Adrenal gland (tissue), 12 donors: ENCODE results near the gene NXN. TPM values are rescaled to one million over a fixed set of nuclear protein-coding genes. Genes with fewer than 3 reads are reported as not detected.
A peak's percentile ranks its signal among the peaks of the same experiment; 100 is the strongest.
"Not testable (repeated sequence)": the region's sequence is repeated elsewhere in the genome, so short reads cannot be mapped to it uniquely, and the experiment has no call there.

Experiments
- DNase-seq, 7 donors: peaks; one replicate each; pipeline ENCODE4 v3.0.0-alpha.2; 2019 to 2020
- H3K27ac ChIP-seq, 5 donors: fragments of 200-600 bp; sonication (generic) in 4 of 5; 1 replicate in 3 of 5; 2 replicates in 2 of 5; pipeline versions ENCODE4 v1.5.1 to v1.8.0; 2016 to 2020; ENCODE audit warnings: mild to moderate bottlenecking in 1 of 5
- H3K27me3 ChIP-seq: fragments of 200-600 bp; 2 replicates; pipeline ENCODE4 v1.8.0; 2021
- H3K36me3 ChIP-seq, 2 donors: fragments of 200-600 bp; replicated peaks in 1 of 2; 1 replicate in 1 of 2; 2 replicates in 1 of 2; pipeline versions ENCODE4 v1.5.1 to v1.8.0; 2018 to 2022
- H3K4me1 ChIP-seq, 2 donors: fragments of 200-600 bp; replicated peaks in 1 of 2; 1 replicate in 1 of 2; 2 replicates in 1 of 2; pipeline versions ENCODE4 v1.5.1 to v1.8.0; 2018 to 2021
- H3K4me3 ChIP-seq, 4 donors: fragments of 200-600 bp; sonication (generic) in 3 of 4; one replicate each; pipeline ENCODE4 v1.5.1; 2016 to 2018
- H3K9me3 ChIP-seq, 3 donors: fragments of 200-600 bp; sonication (generic) in 1 of 3; replicated peaks in 1 of 3; 1 replicate in 2 of 3; 2 replicates in 1 of 3; pipeline versions ENCODE4 v1.5.1 to v1.8.0; 2016 to 2021
- CTCF ChIP-seq, 6 experiments: fragments of 450-650 bp in 4 of 6; fragments of 200-600 bp in 2 of 6; sonication (generic) in 1 of 6; IDR thresholded peaks; 1 replicate in 5 of 6; 2 replicates in 1 of 6; pipeline versions ENCODE4 v1.5.1 to v1.8.0; 2016 to 2021; ENCODE audit warnings: antibody characterized with exemption in 6 of 6, mild to moderate bottlenecking in 2 of 6, moderate library complexity in 1 of 6
- POLR2A ChIP-seq, 2 donors: fragments of 450-650 bp; IDR thresholded peaks; one replicate each; pipeline ENCODE4 v1.6.1; 2017; ENCODE audit warnings: antibody characterized with exemption in 2 of 2, mild to moderate bottlenecking in 2 of 2, moderate library complexity in 1 of 2
- WGBS, 4 donors: extraction: QIAGEN DNeasy Blood & Tissue Kit in 2 of 4; methylation state at CpG; one replicate each; pipeline versions ENCODE4 v1.1.5 to v1.1.7; 2013 to 2017; 5-methylcytosine and 5-hydroxymethylcytosine counted together
- intact Hi-C, 2 donors: fragments of 100-400 bp; cut with DNase I; formaldehyde crosslinking; loops; one replicate each; pipeline versions ENCODE4 v1.14.1 to v1.15.0; 2022 to 2023
- polyA plus RNA-seq, 3 donors: library from polyadenylated mRNA; stranded (reverse); fragments of 200-250 nt in 2 of 3; fragments of 350-450 nt in 1 of 3; fragmentation: Illumina TruSeq in 1 of 3; extraction: RNeasy Lipid Tissue Mini Kit (QIAGEN cat#74804) in 1 of 3; gene quantifications; one replicate each; pipeline ENCODE4 v1.2.3, GENCODE V29; 2013 to 2014
- total RNA-seq, 9 donors: library from RNA; depleted of rRNA in 4 of 9; stranded (reverse); fragments of >200 nt in 4 of 9; fragments of 120-200 nt in 1 of 9; fragmentation: NEBNext Ultra II Directional in 1 of 9; extraction: Animal tissue kit (Norgen Biotek cat#: 25700) in 1 of 9; gene quantifications; one replicate each; pipeline versions ENCODE4 v1.1.0 to v1.2.4, GENCODE V29; 2013 to 2023
- donor health status: healthy with polysubstance abuse.
- donor health status: Bipolar disorder and iron deficiency.
- donor health status: DM: yes; HTN: yes; CAD: no.
- donor health status: DM: no; HTN: no; CAD: no.
- donor health status: DM: no; HTN: no; CAD: no.
- donor health status: DM: yes; HTN: yes; CAD: no.

NXN gene
- total and polyA plus RNA-seq, 12 donors: 3.6 to 24.7 (median 10.9) TPM

GRCh38 chr17:859824-860195, 119.8 kb downstream of the NXN start:
- WGBS, 4 donors: 61 to 70% (median 65%) methylated on average over 4 of the region's 4 CpGs
- TF ChIP-seq CTCF (IDR thresholded peaks at IDR 0.05): no peak
- TF ChIP-seq POLR2A (IDR thresholded peaks at IDR 0.05): no peak
- H3K27me3 ChIP-seq: no peaks in the 10 kb centered on the region
- H3K27ac ChIP-seq: peak overlapping the region in 3 of 5 donors; percentile 7 to 70 (median 54)
- H3K9me3 ChIP-seq: no peaks in the 10 kb centered on the region
- no peak overlapping the region for H3K4me3 ChIP-seq
- no peaks in the 10 kb centered on the region for H3K4me1 ChIP-seq
- no peaks in the 10 kb centered on the region for H3K36me3 ChIP-seq
- intact Hi-C loops: no loop called here
- DNase-seq: no peak

- no peak overlapping the region for H3K4me3 ChIP-seq
- no peaks in the 10 kb centered on the region for H3K4me1 ChIP-seq
- no peaks in the 10 kb centered on the region for H3K9me3 ChIP-seq
- TF ChIP-seq CTCF (IDR thresholded peaks at IDR 0.05) (no peak), POLR2A (IDR thresholded peaks at IDR 0.05) (no peak)
- no peaks in the 10 kb centered on the region for H3K27me3 ChIP-seq
- H3K27ac ChIP-seq: peak overlapping the region in 3 of 5 donors; percentile 7 to 70 (median 54)
- H3K36me3 ChIP-seq: no peaks in the 10 kb centered on the region
- intact Hi-C loops: no loop called here
- 57 to 70% (median 66%) methylated on average over 20 of the region's 20 CpGs for WGBS, 4 donors
- peak in 1 of 7 donors; percentile 56 for DNase-seq
These were observed 120.3 kb downstream of the NXN start for GRCh38 chr17:859061-859823.

- WGBS, 4 donors: 75 to 83% (median 80%) methylated on average over 6 to 7 of the region's 7 CpGs
- Histone ChIP-seq H3K4me1 (no peaks in the 10 kb centered on the region), H3K9me3 (no peaks in the 10 kb centered on the region), H3K36me3 (no peaks in the 10 kb centered on the region), H3K4me3 (no peak overlapping the region), H3K27me3 (no peaks in the 10 kb centered on the region), H3K27ac (no peak overlapping the region)
- intact Hi-C loops: no loop called here
- DNase-seq: no peak
- TF ChIP-seq POLR2A (IDR thresholded peaks at IDR 0.05) (no peak), CTCF (IDR thresholded peaks at IDR 0.05) (no peak)
These were observed 123.4 kb downstream of the NXN start for GRCh38 chr17:856149-856548.

- 79 to 89% (median 82%) methylated on average over 5 of the region's 5 CpGs for WGBS, 4 donors
- H3K4me3 ChIP-seq: no peak overlapping the region
These were observed 124.0 kb downstream of the NXN start for GRCh38 chr17:855569-855968.

GRCh38 chr17:852850-853249, 126.7 kb downstream of the NXN start:
- intact Hi-C loops: not testable (repeated sequence)
- WGBS, 4 donors: 94 to 98% (median 96%) methylated on average over 8 to 9 of the region's 9 CpGs

More at GRCh38 chr17:855569-855968, 124.0 kb downstream of the NXN start:
- no peak for DNase-seq
- H3K27me3 ChIP-seq: no peaks in the 10 kb centered on the region
- H3K9me3 ChIP-seq: no peaks in the 10 kb centered on the region
- H3K27ac ChIP-seq: no peak overlapping the region
- no peaks in the 10 kb centered on the region for H3K36me3 ChIP-seq
- TF ChIP-seq POLR2A (IDR thresholded peaks at IDR 0.05): no peak
- intact Hi-C loops: no loop called here
- no peaks in the 10 kb centered on the region for H3K4me1 ChIP-seq

More at GRCh38 chr17:852850-853249, 126.7 kb downstream of the NXN start:
- not testable (repeated sequence) for H3K4me1 ChIP-seq, H3K9me3 ChIP-seq, H3K4me3 ChIP-seq, H3K36me3 ChIP-seq, H3K27ac ChIP-seq, DNase-seq, H3K27me3 ChIP-seq
